PFSK-1 (cell line): ENCODE data around the gene JOSD1.

Experiments
- POLR2AphosphoS5 ChIP-seq: IDR thresholded peaks from 2 replicates; pipeline ENCODE4 v1.6.1; 2012; ENCODE audit warnings: low read depth, mild to moderate bottlenecking, control low read depth, low read length, moderate library complexity
- TAF1 ChIP-seq: IDR thresholded peaks from 2 replicates; pipeline ENCODE4 v1.6.1; 2012; ENCODE audit warnings: low read length, control low read depth, borderline replicate concordance; ENCODE audit not compliant: insufficient read depth
- TF ChIP-seq, protein P1 (sequence below), 2 experiments: IDR thresholded peaks; 2 replicates each; pipeline versions ENCODE4 v1.6.1 to v1.8.0; 2011 to 2012; ENCODE audit warnings: low read depth in 2 of 2, low read length in 2 of 2, control low read depth in 1 of 2, inconsistent platforms in 1 of 2, mild to moderate bottlenecking in 1 of 2, moderate library complexity in 1 of 2; ENCODE audit not compliant: insufficient read depth in 1 of 2

DNA sequence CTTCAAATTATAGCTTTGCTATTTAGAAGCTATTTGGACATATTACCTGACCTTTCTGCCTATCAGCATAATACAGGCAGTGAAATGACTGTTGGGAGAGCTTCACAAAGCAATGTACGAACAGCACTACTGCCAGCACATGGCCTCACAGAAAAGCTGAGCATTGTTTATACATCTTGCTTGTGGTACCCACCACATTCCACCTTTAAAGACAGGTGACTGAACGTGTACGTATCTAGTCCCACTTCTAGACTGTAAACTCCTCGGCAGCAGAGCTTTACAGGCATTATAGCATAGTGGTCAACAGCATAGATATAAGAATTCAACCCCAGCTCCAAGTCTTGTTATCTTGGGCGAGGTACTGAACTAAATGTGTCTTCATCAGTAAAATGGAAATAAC lies 1.6 kb downstream of the JOSD1 start:
- TF ChIP-seq TAF1 (no peak), POLR2AphosphoS5 (no peak)
- TF ChIP-seq, protein P1, sequence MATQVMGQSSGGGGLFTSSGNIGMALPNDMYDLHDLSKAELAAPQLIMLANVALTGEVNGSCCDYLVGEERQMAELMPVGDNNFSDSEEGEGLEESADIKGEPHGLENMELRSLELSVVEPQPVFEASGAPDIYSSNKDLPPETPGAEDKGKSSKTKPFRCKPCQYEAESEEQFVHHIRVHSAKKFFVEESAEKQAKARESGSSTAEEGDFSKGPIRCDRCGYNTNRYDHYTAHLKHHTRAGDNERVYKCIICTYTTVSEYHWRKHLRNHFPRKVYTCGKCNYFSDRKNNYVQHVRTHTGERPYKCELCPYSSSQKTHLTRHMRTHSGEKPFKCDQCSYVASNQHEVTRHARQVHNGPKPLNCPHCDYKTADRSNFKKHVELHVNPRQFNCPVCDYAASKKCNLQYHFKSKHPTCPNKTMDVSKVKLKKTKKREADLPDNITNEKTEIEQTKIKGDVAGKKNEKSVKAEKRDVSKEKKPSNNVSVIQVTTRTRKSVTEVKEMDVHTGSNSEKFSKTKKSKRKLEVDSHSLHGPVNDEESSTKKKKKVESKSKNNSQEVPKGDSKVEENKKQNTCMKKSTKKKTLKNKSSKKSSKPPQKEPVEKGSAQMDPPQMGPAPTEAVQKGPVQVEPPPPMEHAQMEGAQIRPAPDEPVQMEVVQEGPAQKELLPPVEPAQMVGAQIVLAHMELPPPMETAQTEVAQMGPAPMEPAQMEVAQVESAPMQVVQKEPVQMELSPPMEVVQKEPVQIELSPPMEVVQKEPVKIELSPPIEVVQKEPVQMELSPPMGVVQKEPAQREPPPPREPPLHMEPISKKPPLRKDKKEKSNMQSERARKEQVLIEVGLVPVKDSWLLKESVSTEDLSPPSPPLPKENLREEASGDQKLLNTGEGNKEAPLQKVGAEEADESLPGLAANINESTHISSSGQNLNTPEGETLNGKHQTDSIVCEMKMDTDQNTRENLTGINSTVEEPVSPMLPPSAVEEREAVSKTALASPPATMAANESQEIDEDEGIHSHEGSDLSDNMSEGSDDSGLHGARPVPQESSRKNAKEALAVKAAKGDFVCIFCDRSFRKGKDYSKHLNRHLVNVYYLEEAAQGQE (IDR thresholded peaks at IDR 0.05; ENCODE audit: insufficient read depth in 1 of 2, low read depth in 2 of 2, low read length in 2 of 2), result no peak
